Tibial nerve (tissue), 4 donors: ENCODE data around the gene COBLL1. TPM values are rescaled to one million over a fixed set of nuclear protein-coding genes. Genes with fewer than 3 reads are reported as not detected.
"Not testable (repeated sequence)": the region's sequence is repeated elsewhere in the genome, so short reads cannot be mapped to it uniquely, and the experiment has no call there.

Experiments used
- DNase-seq, 2 donors: peaks; one replicate each; pipeline ENCODE4 v3.0.0-alpha.2; 2019; ENCODE audit warnings: low spot score in 2 of 2
- H3K27ac ChIP-seq, 4 donors: fragments of 200-600 bp; sonication (generic) in 3 of 4; one replicate each; pipeline ENCODE4 v1.5.1; 2017 to 2019; ENCODE audit warnings: mild to moderate bottlenecking in 1 of 4
- H3K27me3 ChIP-seq, 2 donors: fragments of 200-600 bp; sonication (generic) in 1 of 2; one replicate each; pipeline versions ENCODE4 v1.5.1 to v1.6.0; 2017 to 2019
- H3K36me3 ChIP-seq, 3 donors: fragments of 200-600 bp; sonication (generic); one replicate each; pipeline ENCODE4 v1.5.1; 2018 to 2019
- H3K4me1 ChIP-seq, 4 donors: fragments of 200-600 bp; sonication (generic) in 3 of 4; one replicate each; pipeline ENCODE4 v1.5.1; 2017 to 2019
- H3K4me3 ChIP-seq, 4 donors: fragments of 200-600 bp; sonication (generic) in 3 of 4; one replicate each; pipeline ENCODE4 v1.5.1; 2017 to 2019; ENCODE audit warnings: mild to moderate bottlenecking in 1 of 4, moderate library complexity in 1 of 4
- H3K9me3 ChIP-seq, 4 donors: fragments of 200-600 bp; sonication (generic) in 3 of 4; one replicate each; pipeline ENCODE4 v1.5.1; 2017 to 2019
- CTCF ChIP-seq, 5 experiments: fragments of 200-600 bp in 3 of 5; fragments of 450-650 bp in 2 of 5; sonication (generic) in 3 of 5; IDR thresholded peaks; one replicate each; pipeline ENCODE4 v1.5.1; 2016 to 2019; ENCODE audit warnings: antibody characterized with exemption in 5 of 5, mild to moderate bottlenecking in 3 of 5, moderate library complexity in 2 of 5
- EP300 ChIP-seq, 2 donors: sonication (generic); formaldehyde crosslinking; IDR thresholded peaks; one replicate each; pipeline ENCODE4 v1.6.1; 2017; ENCODE audit warnings: antibody characterized with exemption in 2 of 2, mild to moderate bottlenecking in 1 of 2
- POLR2A ChIP-seq, 2 donors: fragments of 450-650 bp; IDR thresholded peaks; one replicate each; pipeline ENCODE4 v1.6.1; 2017; ENCODE audit warnings: antibody characterized with exemption in 2 of 2, mild to moderate bottlenecking in 2 of 2, moderate library complexity in 2 of 2
- WGBS, 2 donors: methylation state at CpG; one replicate each; pipeline ENCODE4 v1.1.5; 2018; 5-methylcytosine and 5-hydroxymethylcytosine counted together
- total RNA-seq, 4 donors: library from RNA; depleted of rRNA; stranded (reverse); fragments of >200 nt; gene quantifications; one replicate each; pipeline ENCODE4 v1.1.0, GENCODE V29; 2016

COBLL1 gene
- total RNA-seq, 4 donors from 2014 or later = 117 to 190 (median 146) TPM

- 80 to 88% methylated on average over 1 of the region's 1 CpG for WGBS, 2 donors
- no peaks in the 10 kb centered on the region for H3K27me3 ChIP-seq
- H3K27ac ChIP-seq = peak overlapping the region in 1 of 4 donors; percentile 43
- no peaks in the 10 kb centered on the region for H3K9me3 ChIP-seq
- H3K4me3 ChIP-seq = no peak overlapping the region
- peaks cover 0 to 25% (median 3%) of the 10 kb centered on the region in 4 donors for H3K4me1 ChIP-seq
- DNase-seq = no peak
- no peaks in the 10 kb centered on the region for H3K36me3 ChIP-seq
- TF ChIP-seq CTCF (IDR thresholded peaks at IDR 0.05) = no peak
- no peak for TF ChIP-seq EP300 (IDR thresholded peaks at IDR 0.05)
- no peak for TF ChIP-seq POLR2A (IDR thresholded peaks at IDR 0.05)
These were observed 79.7 kb downstream of the COBLL1 start for GRCh38 chr2:164761737-164762460.

GRCh38 chr2:164761201-164761600 is 80.4 kb downstream of the COBLL1 start:
- not testable (repeated sequence) for DNase-seq, H3K36me3 ChIP-seq, H3K27me3 ChIP-seq, H3K9me3 ChIP-seq
- Histone ChIP-seq H3K4me1 (peaks cover 0 to 31% (median 3%) of the 10 kb centered on the region in 4 donors), H3K4me3 (peak overlapping the region in 1 of 4 donors; percentile 22), H3K27ac (peak overlapping the region in 1 of 4 donors; percentile 13)
- WGBS, 2 donors = 87 to 89% methylated on average over 9 of the region's 9 CpGs

- no peaks in the 10 kb centered on the region for H3K27me3 ChIP-seq
- no peak for DNase-seq
- TF ChIP-seq CTCF (IDR thresholded peaks at IDR 0.05) (no peak), EP300 (IDR thresholded peaks at IDR 0.05) (no peak), POLR2A (IDR thresholded peaks at IDR 0.05) (no peak)
These were observed 81.4 kb downstream of the COBLL1 start for GRCh38 chr2:164760179-164760578.

GRCh38 chr2:164757934-164758695 is 83.5 kb downstream of the COBLL1 start:
- 81 to 88% methylated on average over 2 of the region's 2 CpGs for WGBS, 2 donors
- DNase-seq = no peak
- H3K4me3 ChIP-seq = no peak overlapping the region
- peak overlapping the region in 2 of 4 donors; percentile 22 to 40 for H3K27ac ChIP-seq
- TF ChIP-seq POLR2A (IDR thresholded peaks at IDR 0.05) = no peak
- peak in 1 of 2 donors; percentile 70 for TF ChIP-seq EP300 (IDR thresholded peaks at IDR 0.05)
- no peaks in the 10 kb centered on the region for H3K36me3 ChIP-seq
- no peaks in the 10 kb centered on the region for H3K9me3 ChIP-seq
- H3K4me1 ChIP-seq = peaks cover 0 to 45% (median 3%) of the 10 kb centered on the region in 4 donors
- no peaks in the 10 kb centered on the region for H3K27me3 ChIP-seq

More at GRCh38 chr2:164760179-164760578, 81.4 kb downstream of the COBLL1 start:
- Histone ChIP-seq H3K4me1 (peaks cover 0 to 40% (median 3%) of the 10 kb centered on the region in 4 donors), H3K4me3 (no peak overlapping the region), H3K9me3 (no peaks in the 10 kb centered on the region), H3K27ac (peak overlapping the region in 1 of 4 donors; percentile 13), H3K36me3 (no peaks in the 10 kb centered on the region)
- 0 to 64% methylated on average over 2 of the region's 2 CpGs for WGBS, 2 donors

- DNase-seq = no peak
- Histone ChIP-seq H3K4me3 (no peak overlapping the region), H3K4me1 (peaks cover 0 to 45% (median 3%) of the 10 kb centered on the region in 4 donors), H3K27ac (no peak overlapping the region), H3K36me3 (no peaks in the 10 kb centered on the region), H3K27me3 (no peaks in the 10 kb centered on the region), H3K9me3 (no peaks in the 10 kb centered on the region)
- TF ChIP-seq POLR2A (IDR thresholded peaks at IDR 0.05) (no peak), CTCF (IDR thresholded peaks at IDR 0.05) (no peak), EP300 (IDR thresholded peaks at IDR 0.05) (no peak)
- 83 to 90% methylated on average over 2 of the region's 2 CpGs for WGBS, 2 donors
These were observed 84.8 kb downstream of the COBLL1 start for GRCh38 chr2:164756773-164757172.

GRCh38 chr2:164755952-164756351 is 85.7 kb downstream of the COBLL1 start:
- TF ChIP-seq CTCF (IDR thresholded peaks at IDR 0.05) (no peak), POLR2A (IDR thresholded peaks at IDR 0.05) (no peak), EP300 (IDR thresholded peaks at IDR 0.05) (no peak)
- 79 to 80% methylated on average over 2 of the region's 2 CpGs for WGBS, 2 donors
- H3K4me1 ChIP-seq = peaks cover 0 to 48% (median 3%) of the 10 kb centered on the region in 4 donors
- no peak for DNase-seq
- no peaks in the 10 kb centered on the region for H3K9me3 ChIP-seq
- H3K27me3 ChIP-seq = no peaks in the 10 kb centered on the region
- H3K36me3 ChIP-seq = no peaks in the 10 kb centered on the region
- H3K4me3 ChIP-seq = no peak overlapping the region
- peak overlapping the region in 1 of 4 donors; percentile 7 for H3K27ac ChIP-seq
